ENCODE measurements around the gene PCNX1. TPM values are rescaled to one million over a fixed set of nuclear protein-coding genes. Genes with fewer than 3 reads are reported as not detected.
A peak's percentile ranks its signal among the peaks of the same experiment; 100 is the strongest.

The PCNX1 gene
- polyA plus RNA-seq, 1 experiment = 54.2 TPM

- ChIA-PET POLR2A (no interaction called here), CTCF (interaction anchor here (1.8 to 5.5 kb wide), 2 partner anchors 58 to 644 kb away, joined by 6 to 56 read pairs; no protein-coding TSS in a partner anchor)
- DNase-seq (ENCODE audit: low read depth, low spot score) = no peak
- Histone ChIP-seq H3K27ac (ENCODE audit: low read depth, low read length) (no peak overlapping the region), H3K27me3 (ENCODE audit: control insufficient read depth, insufficient read depth, low read length) (no peaks in the 10 kb centered on the region), H3K9me3 (ENCODE audit: control insufficient read depth, insufficient read depth, low read length) (no peaks in the 10 kb centered on the region), H3K4me3 (ENCODE audit: low read depth, low read length) (no peak overlapping the region)
- TF ChIP-seq CTCF (IDR thresholded peaks at IDR 0.05; ENCODE audit: low read depth, low read length) = no peak
These were observed 200.7 kb downstream of the PCNX1 start for GRCh38 chr14:71107921-71108320.

- no peak for TF ChIP-seq CTCF (IDR thresholded peaks at IDR 0.05; ENCODE audit: low read depth, low read length)
- ChIA-PET POLR2A (no interaction called here), CTCF (interaction anchor here (1.8 to 5.5 kb wide), 3 partner anchors 58 to 645 kb away, joined by 6 to 56 read pairs (median 10); no protein-coding TSS in a partner anchor)
- Histone ChIP-seq H3K9me3 (ENCODE audit: control insufficient read depth, insufficient read depth, low read length) (no peaks in the 10 kb centered on the region), H3K4me3 (ENCODE audit: low read depth, low read length) (no peak overlapping the region), H3K27me3 (ENCODE audit: control insufficient read depth, insufficient read depth, low read length) (no peaks in the 10 kb centered on the region), H3K27ac (ENCODE audit: low read depth, low read length) (no peak overlapping the region)
- DNase-seq (ENCODE audit: low read depth, low spot score) = no peak
These were observed 201.3 kb downstream of the PCNX1 start for GRCh38 chr14:71108398-71109119.

GRCh38 chr14:71113376-71113775 is 206.1 kb downstream of the PCNX1 start:
- Histone ChIP-seq H3K27ac (ENCODE audit: low read depth, low read length) (no peak overlapping the region), H3K4me3 (ENCODE audit: low read depth, low read length) (no peak overlapping the region), H3K27me3 (ENCODE audit: control insufficient read depth, insufficient read depth, low read length) (no peaks in the 10 kb centered on the region), H3K9me3 (ENCODE audit: control insufficient read depth, insufficient read depth, low read length) (no peaks in the 10 kb centered on the region)
- ChIA-PET CTCF (interaction anchor here (1.6 to 3.7 kb wide), 3 partner anchors 9 to 639 kb away, joined by 5 to 30 read pairs (median 21); no protein-coding TSS in a partner anchor), POLR2A (no interaction called here)
- TF ChIP-seq CTCF (IDR thresholded peaks at IDR 0.05; ENCODE audit: low read depth, low read length) = no peak
- peak; percentile 49 for DNase-seq (ENCODE audit: low read depth, low spot score)

GRCh38 chr14:71114565-71114964 is 207.3 kb downstream of the PCNX1 start:
- POLR2A ChIA-PET = interaction anchor here (0.9 kb wide), 1 partner anchor 16 kb away, joined by 4 read pairs; no protein-coding TSS in a partner anchor

More at GRCh38 chr14:71114565-71114964, 207.3 kb downstream of the PCNX1 start:
- Histone ChIP-seq H3K4me3 (ENCODE audit: low read depth, low read length) (no peak overlapping the region), H3K27ac (ENCODE audit: low read depth, low read length) (no peak overlapping the region), H3K27me3 (ENCODE audit: control insufficient read depth, insufficient read depth, low read length) (no peaks in the 10 kb centered on the region), H3K9me3 (ENCODE audit: control insufficient read depth, insufficient read depth, low read length) (no peaks in the 10 kb centered on the region)
- CTCF ChIA-PET = interaction anchor here (0.6 to 3.7 kb wide), 6 partner anchors 11 to 741 kb away, joined by 3 to 30 read pairs (median 5); no protein-coding TSS in a partner anchor
- DNase-seq (ENCODE audit: low read depth, low spot score) = no peak
- TF ChIP-seq CTCF (IDR thresholded peaks at IDR 0.05; ENCODE audit: low read depth, low read length) = no peak
